ENCODE data around the gene RAB31. TPM values are rescaled to one million over a fixed set of nuclear protein-coding genes. Genes with fewer than 3 reads are reported as not detected.
A peak's percentile ranks its signal among the peaks of the same experiment; 100 is the strongest.
"Not testable (repeated sequence)": the region's sequence is repeated elsewhere in the genome, so short reads cannot be mapped to it uniquely, and the experiment has no call there.

The RAB31 gene
- total RNA-seq, 1 donor from 2014 or later, result 19.7 TPM

GRCh38 chr18:9898792-9899549 is 190.9 kb downstream of the RAB31 start:
- Mint-ChIP-seq H3K27ac (peak overlapping the region; percentile 51), H3K4me1 (ENCODE audit: unreplicated experiment) (no peaks in the 10 kb centered on the region), H3K27me3 (no peaks in the 10 kb centered on the region), H3K4me3 (no peak overlapping the region), H3K36me3 (no peaks in the 10 kb centered on the region), H3K9me3 (no peaks in the 10 kb centered on the region)
- no peak for DNase-seq (ENCODE audit: extremely low spot score, unreplicated experiment)
- TF ChIP-seq CTCF (conservative IDR thresholded peaks at IDR 0.05), result no peak

GRCh38 chr18:9899550-9899930 is 191.4 kb downstream of the RAB31 start:
- H3K9me3 Mint-ChIP-seq; DNase-seq (ENCODE audit: extremely low spot score, unreplicated experiment); H3K4me3 Mint-ChIP-seq; H3K27me3 Mint-ChIP-seq; H3K4me1 Mint-ChIP-seq (ENCODE audit: unreplicated experiment); H3K36me3 Mint-ChIP-seq: not testable (repeated sequence)
- H3K27ac Mint-ChIP-seq, result peak overlapping the region; percentile 51

DNA sequence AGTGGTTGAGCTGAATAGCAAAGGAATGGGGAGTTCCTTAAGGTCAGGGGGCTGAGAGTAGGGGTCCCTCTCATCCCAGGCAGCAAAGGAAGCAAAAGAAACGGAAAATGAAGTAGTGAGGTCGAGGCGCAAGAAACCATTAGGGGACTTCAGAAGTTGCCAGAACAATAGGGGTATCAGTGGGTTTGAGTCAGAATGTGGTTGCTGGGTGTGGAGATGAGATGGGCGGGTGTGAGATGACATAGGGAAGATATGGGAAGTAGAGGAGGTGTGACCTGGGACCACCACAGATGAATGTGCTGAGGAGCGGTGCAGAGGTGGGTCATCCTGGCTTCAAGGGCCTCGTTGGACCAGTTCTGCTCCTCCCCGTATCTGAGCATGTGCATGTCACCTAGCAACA is 192.6 kb downstream of the RAB31 start:
- no peaks in the 10 kb centered on the region for H3K9me3 Mint-ChIP-seq
- DNase-seq (ENCODE audit: extremely low spot score, unreplicated experiment), result no peak
- TF ChIP-seq CTCF (conservative IDR thresholded peaks at IDR 0.05), result no peak
- peaks cover 4% of the 10 kb centered on the region for H3K4me1 Mint-ChIP-seq (ENCODE audit: unreplicated experiment)
- H3K27me3 Mint-ChIP-seq, result peaks cover 2% of the 10 kb centered on the region
- no peak overlapping the region for H3K4me3 Mint-ChIP-seq
- H3K36me3 Mint-ChIP-seq, result no peaks in the 10 kb centered on the region
- no peak overlapping the region for H3K27ac Mint-ChIP-seq

GRCh38 chr18:9901377-9901776 is 193.3 kb downstream of the RAB31 start:
- Mint-ChIP-seq H3K9me3 (no peaks in the 10 kb centered on the region), H3K27me3 (peaks cover 4% of the 10 kb centered on the region), H3K27ac (no peak overlapping the region), H3K4me3 (no peak overlapping the region), H3K36me3 (no peaks in the 10 kb centered on the region), H3K4me1 (ENCODE audit: unreplicated experiment) (peaks cover 6% of the 10 kb centered on the region)
- no peak for TF ChIP-seq CTCF (conservative IDR thresholded peaks at IDR 0.05)
- no peak for DNase-seq (ENCODE audit: extremely low spot score, unreplicated experiment)

GRCh38 chr18:9902264-9902663 is 194.2 kb downstream of the RAB31 start:
- not testable (repeated sequence) for H3K27me3 Mint-ChIP-seq; H3K27ac Mint-ChIP-seq; H3K9me3 Mint-ChIP-seq; H3K4me1 Mint-ChIP-seq (ENCODE audit: unreplicated experiment); H3K4me3 Mint-ChIP-seq; DNase-seq (ENCODE audit: extremely low spot score, unreplicated experiment); H3K36me3 Mint-ChIP-seq

- Mint-ChIP-seq H3K9me3 (no peaks in the 10 kb centered on the region), H3K36me3 (no peaks in the 10 kb centered on the region), H3K27ac (no peak overlapping the region), H3K4me3 (no peak overlapping the region), H3K27me3 (peaks cover 4% of the 10 kb centered on the region), H3K4me1 (ENCODE audit: unreplicated experiment) (peaks cover 6% of the 10 kb centered on the region)
- no peak for TF ChIP-seq CTCF (conservative IDR thresholded peaks at IDR 0.05)
- DNase-seq (ENCODE audit: extremely low spot score, unreplicated experiment), result no peak
Measured at GRCh38 chr18:9902832-9903231, 194.7 kb downstream of the RAB31 start.

Measured in type B pancreatic cell (in vitro differentiated cells).